NCI-H2196 treated with DMSO at 0.1 percent for 48 hours (cell line): ENCODE results near the gene GRIA3.

Experiments
- DNase-seq: peaks from one replicate; lab custom pipeline; 2025; ENCODE audit not compliant: unreplicated experiment; lab: John Stamatoyannopoulos, UW

GRIA3 gene

DNA sequence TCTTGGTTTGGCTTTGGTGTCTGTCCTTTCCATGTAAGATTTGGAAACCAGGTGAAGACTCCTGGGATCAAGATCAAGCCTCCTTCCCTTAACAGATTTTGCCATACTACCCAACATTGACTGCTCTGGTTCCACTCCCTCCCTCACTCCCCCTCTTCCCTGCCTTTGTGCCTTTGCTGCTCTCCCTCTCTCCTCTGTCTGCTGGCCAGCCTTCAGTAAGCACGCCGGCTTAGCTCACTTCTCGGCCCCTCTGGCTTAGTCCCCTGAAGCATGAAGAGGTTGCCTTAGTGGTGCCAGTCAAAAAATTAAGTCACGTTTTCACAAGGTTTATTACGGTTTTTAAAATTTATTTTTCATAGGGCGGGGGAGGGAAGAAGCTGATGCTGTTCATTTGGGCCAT lies 6.0 kb downstream of the GRIA3 start:
- DNase-seq = no peak

DNA sequence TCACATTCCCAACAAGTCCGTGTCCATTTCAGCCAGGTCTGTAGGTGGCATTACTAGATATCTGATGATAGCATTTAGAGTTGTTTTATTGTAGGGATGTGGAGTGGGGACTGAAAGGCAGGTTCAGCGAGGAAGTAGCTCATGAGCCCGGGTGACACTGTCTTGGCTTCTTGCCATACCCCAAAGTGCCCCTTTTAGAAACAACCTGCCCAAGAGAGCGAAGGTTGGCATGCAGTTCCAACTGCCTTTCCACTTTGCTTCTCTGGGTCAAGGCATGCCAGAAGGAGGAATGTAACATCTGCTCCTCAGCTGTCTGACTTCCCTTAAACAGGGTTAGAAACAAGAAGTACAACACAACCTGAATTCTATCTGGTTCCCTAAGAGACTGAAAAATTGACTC lies 9.0 kb downstream of the GRIA3 start:
- DNase-seq = no peak

GRCh38 chrX:123199338-123199737 lies 15.3 kb downstream of the GRIA3 start:
- DNase-seq = no peak

DNA sequence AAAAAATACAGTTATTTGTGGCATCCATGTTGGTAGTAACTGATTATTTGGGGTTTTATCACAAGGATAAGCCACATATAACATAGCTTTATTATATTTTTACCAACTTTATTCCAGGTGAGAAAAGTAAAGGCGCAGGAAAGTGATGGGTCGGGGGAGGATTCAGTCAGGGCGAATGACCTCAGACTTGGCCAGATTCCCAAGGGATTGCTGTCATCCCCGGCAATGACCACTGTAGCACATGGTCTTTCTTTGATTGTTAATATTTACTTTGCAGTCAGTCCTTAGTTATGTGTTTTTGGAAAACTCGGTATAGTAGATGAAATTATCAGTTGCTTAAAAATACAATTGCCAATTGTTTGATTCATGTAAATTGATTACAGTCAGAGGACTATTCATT lies 17.6 kb downstream of the GRIA3 start:
- no peak for DNase-seq

- DNase-seq = no peak
These were observed 18.4 kb downstream of the GRIA3 start for GRCh38 chrX:123202523-123202922.

DNA sequence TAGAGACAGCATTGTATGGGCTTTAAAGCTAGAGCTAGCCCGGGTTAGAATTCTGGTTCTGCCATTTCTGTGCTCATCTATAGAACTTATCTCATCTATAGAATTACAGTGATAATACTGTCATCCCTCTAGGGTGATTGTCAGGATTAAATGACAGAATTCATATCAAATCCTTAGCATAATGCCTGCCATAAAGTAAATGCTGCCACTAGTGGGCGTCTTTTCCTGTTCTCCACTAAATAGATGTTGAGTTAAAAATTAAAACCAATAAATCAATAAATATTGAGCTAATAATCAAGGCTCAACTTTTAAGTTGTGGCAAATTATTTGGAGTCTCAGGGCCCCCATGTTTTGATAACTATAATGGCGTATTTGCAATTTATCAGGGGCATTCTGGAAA lies 19.7 kb downstream of the GRIA3 start:
- DNase-seq = no peak

- no peak for DNase-seq
These were observed 22.1 kb downstream of the GRIA3 start for GRCh38 chrX:123206176-123206575.

- DNase-seq = no peak
These were observed 26.2 kb downstream of the GRIA3 start for GRCh38 chrX:123210252-123210651.

GRCh38 chrX:123215397-123216089 lies 31.5 kb downstream of the GRIA3 start:
- DNase-seq = no peak

DNA sequence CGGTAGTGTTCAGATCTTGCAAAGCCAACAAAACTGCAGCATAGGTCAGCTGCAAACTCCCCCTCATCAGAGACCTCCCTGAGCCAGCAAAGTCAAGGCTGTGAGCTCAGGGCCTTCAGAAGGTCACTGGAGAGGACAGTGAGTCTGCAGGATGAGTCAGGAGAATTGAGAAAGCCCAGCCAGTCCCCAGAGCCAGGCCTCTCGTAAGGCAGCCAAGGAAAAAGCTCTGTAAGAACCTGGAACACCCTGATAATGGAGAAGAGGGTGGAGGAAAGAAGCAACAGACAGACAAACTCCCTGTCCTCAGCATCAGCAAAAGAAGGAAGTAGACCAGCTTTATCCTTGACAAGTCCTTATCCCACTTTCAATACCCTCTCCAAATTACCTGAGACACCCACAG lies 33.0 kb downstream of the GRIA3 start:
- DNase-seq = no peak

DNA sequence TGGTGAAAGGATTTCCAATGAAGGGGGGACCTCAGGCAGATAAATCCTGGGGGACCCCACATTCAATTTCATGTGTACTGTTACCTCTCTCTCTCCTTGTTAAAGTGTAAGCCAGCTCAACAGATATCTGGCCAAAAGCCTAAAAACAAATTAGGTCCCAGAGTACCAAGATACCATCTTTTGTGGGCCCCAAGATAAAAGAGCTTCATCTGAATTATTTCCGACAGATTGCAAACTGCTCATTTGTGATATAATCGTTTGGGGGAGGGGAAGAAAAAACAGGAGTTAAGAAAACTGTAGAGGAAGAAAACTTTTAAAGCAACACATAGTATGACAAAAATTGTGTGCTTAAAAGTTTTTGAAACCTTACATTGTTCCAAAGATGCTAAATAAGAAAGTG lies 33.6 kb downstream of the GRIA3 start:
- DNase-seq = no peak

DNA sequence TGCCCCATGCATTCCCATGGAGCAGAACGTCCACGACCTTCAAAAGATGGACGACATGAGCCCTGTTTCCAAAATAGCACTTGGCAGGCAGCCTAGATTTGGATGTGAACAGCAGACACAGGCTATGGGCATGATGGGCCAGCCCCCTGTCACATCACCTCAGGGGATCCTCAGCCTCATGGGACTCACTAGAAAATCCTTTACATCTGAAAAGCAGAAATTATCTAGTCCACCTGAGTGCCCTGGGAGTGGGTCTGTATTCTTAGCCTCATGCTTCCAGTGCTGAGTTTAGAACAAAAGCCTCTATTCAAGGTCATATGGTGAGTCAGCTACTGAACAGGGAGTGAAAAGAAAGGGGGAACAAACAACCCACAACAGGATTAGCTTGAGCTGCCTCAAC lies 35.8 kb downstream of the GRIA3 start:
- DNase-seq = no peak

DNA sequence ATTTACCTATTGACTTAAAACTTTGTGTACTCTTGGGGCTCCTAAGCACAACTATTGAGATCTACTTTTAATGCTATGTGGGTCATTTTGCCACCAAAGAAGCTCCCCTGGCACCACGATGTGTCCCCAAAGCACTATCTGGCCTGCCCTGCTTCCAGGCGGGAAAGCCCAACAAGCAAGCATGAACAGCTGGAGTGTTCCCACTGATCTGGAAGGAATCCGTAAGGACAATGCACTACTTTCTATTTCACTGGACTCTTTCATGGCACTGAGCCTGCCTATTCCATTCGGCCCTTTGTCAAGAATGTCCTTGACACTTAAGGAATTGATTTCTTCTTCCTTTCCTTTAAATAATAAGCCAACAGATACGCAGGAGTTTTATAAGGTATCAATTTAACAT lies 38.8 kb downstream of the GRIA3 start:
- no peak for DNase-seq

DNA sequence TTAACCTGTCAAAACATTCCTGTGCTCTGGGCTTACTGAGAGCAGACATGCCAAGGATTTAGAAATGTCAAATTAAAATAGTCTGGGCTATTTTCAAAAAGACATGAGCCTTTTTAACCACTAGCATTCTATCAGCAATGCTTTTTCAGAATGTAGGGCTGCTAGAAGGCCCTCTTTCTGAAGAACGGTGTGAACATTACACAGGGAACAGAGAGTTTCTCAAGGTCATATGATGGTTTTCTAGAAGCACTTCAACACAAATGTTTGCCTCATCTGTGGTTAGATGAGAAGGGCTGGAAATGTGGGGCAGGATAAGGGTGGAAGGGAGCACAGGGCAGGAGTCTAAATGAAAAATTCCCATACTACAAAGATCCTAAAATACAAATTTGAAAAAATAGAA lies 39.3 kb downstream of the GRIA3 start:
- no peak for DNase-seq

- no peak for DNase-seq
These were observed 39.8 kb downstream of the GRIA3 start for GRCh38 chrX:123223859-123224258.

GRCh38 chrX:123230798-123231197 lies 46.7 kb downstream of the GRIA3 start:
- DNase-seq = no peak

GRCh38 chrX:123236859-123237258 lies 52.8 kb downstream of the GRIA3 start:
- DNase-seq = no peak

DNA sequence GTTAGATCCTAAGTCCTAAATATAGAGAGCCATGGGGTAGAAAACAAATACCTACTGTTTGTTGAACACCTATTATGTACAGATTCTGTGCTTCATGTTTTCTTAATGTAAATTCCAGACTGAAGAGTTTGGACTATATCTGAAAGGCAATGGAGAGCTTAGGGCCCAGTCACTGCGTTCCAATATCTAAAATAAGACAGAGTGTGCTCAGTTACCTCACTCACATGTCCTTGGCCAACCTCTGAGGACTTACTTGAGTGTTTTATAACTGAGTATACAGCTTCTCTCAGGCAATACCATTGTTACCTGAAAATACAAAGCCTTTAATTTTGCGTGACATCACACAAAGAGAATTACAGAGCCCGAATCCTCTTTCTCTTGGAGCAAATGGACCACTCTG lies 53.2 kb downstream of the GRIA3 start:
- DNase-seq = no peak

GRCh38 chrX:123254457-123254856 lies 70.4 kb downstream of the GRIA3 start:
- no peak for DNase-seq

DNA sequence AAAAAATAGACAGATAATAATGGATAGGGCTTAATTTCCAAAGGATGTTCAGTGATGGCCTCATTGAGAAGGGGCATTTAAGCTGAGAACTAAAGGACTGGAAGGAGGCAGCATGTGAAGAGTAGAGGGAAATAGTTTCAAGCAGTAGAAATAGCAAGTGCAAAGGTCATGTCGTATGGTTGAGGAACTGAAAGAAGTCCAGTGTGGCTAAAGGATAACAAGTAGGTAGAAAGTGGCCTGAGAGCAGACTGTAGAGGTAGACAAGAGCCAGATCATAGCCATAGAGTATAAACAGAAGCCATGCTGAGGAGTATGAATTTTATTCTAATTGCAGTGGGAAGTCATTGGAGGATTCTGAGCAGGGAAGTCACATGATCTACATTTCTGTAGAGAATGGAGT lies 72.3 kb downstream of the GRIA3 start:
- no peak for DNase-seq

- DNase-seq = no peak
These were observed 76.9 kb downstream of the GRIA3 start for GRCh38 chrX:123260920-123261418.

DNA sequence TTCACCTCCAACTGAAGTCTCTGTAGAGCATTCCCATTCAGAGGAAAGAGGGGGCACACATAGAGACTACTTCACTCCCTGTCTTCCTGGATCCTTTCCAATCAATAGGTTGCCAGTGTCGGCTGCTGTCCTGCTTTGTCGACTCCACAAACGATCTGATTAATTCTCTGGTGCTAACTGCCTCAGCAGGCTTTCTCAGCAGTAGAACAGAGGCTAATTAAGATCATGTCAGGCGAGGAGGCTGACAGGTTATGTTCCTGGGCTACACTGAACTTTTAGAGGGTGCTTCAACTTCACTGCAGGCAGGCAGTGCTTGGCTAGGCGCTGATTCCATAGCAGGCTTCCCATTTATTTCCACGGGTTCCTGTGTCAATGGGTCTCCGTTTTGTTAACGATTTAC lies 79.2 kb downstream of the GRIA3 start:
- DNase-seq = no peak

GRCh38 chrX:123263747-123264146 lies 79.7 kb downstream of the GRIA3 start:
- no peak for DNase-seq
